GM19025 (cell line): Measurements from ENCODE around the gene PAOX.

Source experiments
- ATAC-seq: cut with Tn5 transposase; IDR thresholded peaks from one replicate; pipeline ENCODE4 v1.9.1; 2021; ENCODE audit warnings: mild to moderate bottlenecking, low read depth, moderate library complexity; ENCODE audit not compliant: unreplicated experiment

PAOX gene

GRCh38 chr10:133379152-133379800, at the start of gene PAOX:
PAOX (plus strand) TSS chr10:133379262; CDS start chr10:133379317, 55 bp downstream.
- peak; percentile 50 for ATAC-seq

- peak; percentile 70 for ATAC-seq
Measured at GRCh38 chr10:133329491-133330202, 49.4 kb upstream of the PAOX start.

- no peak for ATAC-seq
Measured at GRCh38 chr10:133332936-133333699, 45.9 kb upstream of the PAOX start.

GRCh38 chr10:133334503-133335245, 44.4 kb upstream of the PAOX start:
- no peak for ATAC-seq

- no peak for ATAC-seq
Measured at GRCh38 chr10:133335246-133336117, 43.6 kb upstream of the PAOX start.

- no peak for ATAC-seq
Measured at GRCh38 chr10:133336118-133336576, 42.9 kb upstream of the PAOX start.

- no peak for ATAC-seq
Measured at GRCh38 chr10:133336577-133337369, 42.3 kb upstream of the PAOX start, which contains the start of gene CALY. CALY (minus strand) TSS chr10:133336896; CDS start chr10:133328989, 7,907 bp downstream.

- no peak for ATAC-seq
Measured at GRCh38 chr10:133337370-133337725, 41.7 kb upstream of the PAOX start.

GRCh38 chr10:133338080-133339071, 40.7 kb upstream of the PAOX start:
- ATAC-seq, result no peak

GRCh38 chr10:133339708-133340380, 39.2 kb upstream of the PAOX start:
- no peak for ATAC-seq

- ATAC-seq, result no peak
Measured at GRCh38 chr10:133341983-133342382, 37.1 kb upstream of the PAOX start.

- no peak for ATAC-seq
Measured at GRCh38 chr10:133342942-133343341, 36.1 kb upstream of the PAOX start.

GRCh38 chr10:133343558-133343957, 35.5 kb upstream of the PAOX start:
- no peak for ATAC-seq

- ATAC-seq, result no peak
Measured at GRCh38 chr10:133344236-133344635, 34.8 kb upstream of the PAOX start.

GRCh38 chr10:133346413-133346812, 32.6 kb upstream of the PAOX start:
- no peak for ATAC-seq

GRCh38 chr10:133347710-133348517, 31.1 kb upstream of the PAOX start:
- no peak for ATAC-seq
